AG04450 (cell line): Measurements from ENCODE around the gene RNF121. TPM values are rescaled to one million over a fixed set of nuclear protein-coding genes. Genes with fewer than 3 reads are reported as not detected.

Experiments
- CTCF ChIA-PET: fragments of 300-600, 350-600 bp; formaldehyde crosslinking; extraction: SDS; loops from one replicate; lab custom pipeline; 2022; ENCODE audit warnings: antibody characterized with exemption, inconsistent platforms; lab: Charles Lee
- POLR2A ChIA-PET: fragments of 350-600 bp; formaldehyde crosslinking; extraction: SDS; loops from one replicate; lab custom pipeline; 2021; ENCODE audit warnings: antibody characterized with exemption, inconsistent platforms; lab: Yijun Ruan, JAX
- DNase-seq: peaks from one replicate; pipeline ENCODE4 v3.0.0-alpha.2; 2011; ENCODE audit warnings: low read depth, low spot score
- H3K27ac ChIP-seq: one replicate; pipeline ENCODE4 v1.5.1; 2012; ENCODE audit warnings: low read depth, low read length, control low read depth
- H3K27me3 ChIP-seq: one replicate; pipeline ENCODE4 v1.6.0; 2012; ENCODE audit warnings: low read length; ENCODE audit not compliant: control insufficient read depth, insufficient read depth
- H3K4me3 ChIP-seq: 2 replicates; pipeline ENCODE4 v1.5.1; 2011; ENCODE audit warnings: mild to moderate bottlenecking, low read depth, low read length, control low read depth
- H3K9me3 ChIP-seq: 2 replicates; pipeline ENCODE4 v1.5.1; 2012; ENCODE audit warnings: low read length; ENCODE audit not compliant: control insufficient read depth, insufficient read depth
- polyA plus RNA-seq: library from polyadenylated mRNA; depleted of rRNA; stranded (reverse); fragments of >200 nt; gene quantifications from 2 replicates; pipeline ENCODE4 v1.2.3, GENCODE V29; 2011
- TF ChIP-seq, protein P1 (sequence below): IDR thresholded peaks from 2 replicates; pipeline ENCODE4 v1.5.1; 2011; ENCODE audit warnings: low read depth, low read length, control low read depth, inconsistent platforms

RNF121 gene
- polyA plus RNA-seq, 1 experiment, result 47.8 TPM

DNA sequence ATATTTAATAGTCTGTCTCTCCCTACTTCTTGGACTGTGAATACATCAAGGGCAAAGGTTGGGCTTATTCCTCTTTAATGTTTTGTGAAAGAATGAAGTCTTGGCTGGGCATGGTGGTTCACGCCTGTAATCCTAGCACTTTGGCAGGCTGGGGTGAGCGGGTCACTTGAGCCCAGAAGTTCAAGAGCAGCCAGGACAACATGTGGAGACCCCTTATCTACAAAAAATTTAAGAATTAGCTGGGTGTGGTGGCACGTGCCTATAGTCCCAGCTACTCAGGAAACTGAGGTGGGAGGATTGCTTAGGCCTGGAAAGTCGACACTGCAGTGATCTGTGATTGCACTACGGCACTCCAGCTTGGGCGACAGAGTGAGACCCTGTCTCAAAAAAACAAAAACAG is 20.2 kb downstream of the RNF121 start:
- no peak overlapping the region for H3K4me3 ChIP-seq
- H3K9me3 ChIP-seq, result no peaks in the 10 kb centered on the region
- H3K27ac ChIP-seq, result no peak overlapping the region
- no peaks in the 10 kb centered on the region for H3K27me3 ChIP-seq
- CTCF ChIA-PET, result no interaction called here
- POLR2A ChIA-PET, result no interaction called here
- no peak for DNase-seq
- TF ChIP-seq, protein P1, sequence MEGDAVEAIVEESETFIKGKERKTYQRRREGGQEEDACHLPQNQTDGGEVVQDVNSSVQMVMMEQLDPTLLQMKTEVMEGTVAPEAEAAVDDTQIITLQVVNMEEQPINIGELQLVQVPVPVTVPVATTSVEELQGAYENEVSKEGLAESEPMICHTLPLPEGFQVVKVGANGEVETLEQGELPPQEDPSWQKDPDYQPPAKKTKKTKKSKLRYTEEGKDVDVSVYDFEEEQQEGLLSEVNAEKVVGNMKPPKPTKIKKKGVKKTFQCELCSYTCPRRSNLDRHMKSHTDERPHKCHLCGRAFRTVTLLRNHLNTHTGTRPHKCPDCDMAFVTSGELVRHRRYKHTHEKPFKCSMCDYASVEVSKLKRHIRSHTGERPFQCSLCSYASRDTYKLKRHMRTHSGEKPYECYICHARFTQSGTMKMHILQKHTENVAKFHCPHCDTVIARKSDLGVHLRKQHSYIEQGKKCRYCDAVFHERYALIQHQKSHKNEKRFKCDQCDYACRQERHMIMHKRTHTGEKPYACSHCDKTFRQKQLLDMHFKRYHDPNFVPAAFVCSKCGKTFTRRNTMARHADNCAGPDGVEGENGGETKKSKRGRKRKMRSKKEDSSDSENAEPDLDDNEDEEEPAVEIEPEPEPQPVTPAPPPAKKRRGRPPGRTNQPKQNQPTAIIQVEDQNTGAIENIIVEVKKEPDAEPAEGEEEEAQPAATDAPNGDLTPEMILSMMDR, result no peak

DNA sequence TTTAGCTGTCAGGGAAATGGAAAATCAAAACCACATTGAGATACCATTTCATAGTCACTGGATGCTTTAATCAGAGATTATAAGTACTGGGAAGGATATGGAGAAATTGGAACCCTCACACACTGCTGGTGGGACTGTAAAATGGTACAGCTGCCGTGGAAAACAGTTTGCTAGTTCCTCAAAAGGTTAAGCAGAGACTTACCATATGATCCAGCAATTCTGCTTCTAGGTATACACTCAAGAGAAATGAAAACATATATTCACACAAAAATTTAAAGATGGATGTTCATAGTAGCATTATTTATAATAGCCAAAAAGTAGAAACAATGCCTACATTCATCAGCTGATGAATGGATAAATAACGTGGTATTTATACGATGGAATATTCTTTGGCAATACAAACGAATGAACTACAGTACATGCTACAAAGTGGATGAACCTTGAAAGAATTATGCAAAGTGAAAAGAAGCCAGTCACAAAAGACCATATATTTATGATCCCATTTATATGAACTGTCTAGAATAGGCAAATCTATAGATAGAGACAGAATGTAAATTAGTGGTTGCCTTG is 23.0 kb downstream of the RNF121 start:
- CTCF ChIA-PET, result no interaction called here
- no peak overlapping the region for H3K4me3 ChIP-seq
- TF ChIP-seq, protein P1, result no peak
- POLR2A ChIA-PET, result no interaction called here
- DNase-seq, result no peak
- H3K9me3 ChIP-seq, result no peaks in the 10 kb centered on the region
- H3K27ac ChIP-seq, result no peak overlapping the region
- no peaks in the 10 kb centered on the region for H3K27me3 ChIP-seq

GRCh38 chr11:71955898-71956456 is 27.1 kb downstream of the RNF121 start:
- Histone ChIP-seq H3K9me3 (no peaks in the 10 kb centered on the region), H3K27me3 (no peaks in the 10 kb centered on the region), H3K27ac (no peak overlapping the region), H3K4me3 (no peak overlapping the region)
- POLR2A ChIA-PET, result no interaction called here
- CTCF ChIA-PET, result interaction anchor here (0.9 to 2.1 kb wide), 3 partner anchors 21 to 227 kb away, joined by 3 to 6 read pairs (median 3); no protein-coding TSS in a partner anchor
- no peak for DNase-seq
- TF ChIP-seq, protein P1, result no peak

DNA sequence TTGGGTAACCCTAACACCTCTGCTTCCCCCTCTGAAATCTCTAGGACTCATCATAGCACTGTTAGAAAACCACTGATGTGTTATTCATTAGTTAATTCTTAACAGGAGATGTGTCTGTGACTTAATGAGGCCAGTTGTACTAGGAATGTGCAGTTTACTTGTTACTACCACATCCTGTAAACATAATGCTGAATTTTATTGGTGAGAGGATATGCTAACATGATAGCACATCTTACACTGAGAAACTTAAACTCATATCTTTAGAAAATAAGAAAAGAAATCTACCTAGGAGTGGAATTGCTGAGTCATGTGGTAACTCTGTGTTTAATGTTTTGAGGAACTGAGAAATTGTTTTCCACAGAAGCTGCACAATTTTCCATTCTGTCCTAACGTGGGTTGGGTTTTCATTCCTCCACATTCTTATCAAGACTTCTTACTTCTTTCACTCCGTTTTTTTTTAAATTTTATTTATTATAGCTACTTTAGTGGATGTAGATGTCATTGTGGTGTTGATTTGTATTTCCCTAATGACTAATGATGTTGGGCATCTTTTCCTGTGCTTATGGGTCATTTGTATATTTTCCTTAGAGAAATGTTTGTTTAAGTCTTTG is 33.7 kb downstream of the RNF121 start:
- ChIA-PET POLR2A (no interaction called here), CTCF (interaction anchor here (1.3 kb wide), 1 partner anchor 15 kb away, joined by 3 read pairs; no protein-coding TSS in a partner anchor)
- peak; percentile 13 for DNase-seq
- H3K9me3 ChIP-seq, result no peaks in the 10 kb centered on the region
- no peak overlapping the region for H3K27ac ChIP-seq
- H3K27me3 ChIP-seq, result no peaks in the 10 kb centered on the region
- TF ChIP-seq, protein P1, result no peak
- H3K4me3 ChIP-seq, result no peak overlapping the region

GRCh38 chr11:71963468-71963867 is 34.6 kb downstream of the RNF121 start:
- no peaks in the 10 kb centered on the region for H3K27me3 ChIP-seq
- ChIA-PET CTCF (interaction anchor here (1.3 kb wide), 1 partner anchor 14 kb away, joined by 3 read pairs; no protein-coding TSS in a partner anchor), POLR2A (no interaction called here)
- no peak overlapping the region for H3K4me3 ChIP-seq
- DNase-seq, result no peak
- TF ChIP-seq, protein P1, result no peak
- H3K9me3 ChIP-seq, result no peaks in the 10 kb centered on the region
- no peak overlapping the region for H3K27ac ChIP-seq
